DND-41 (cell line): ENCODE data around the gene PHF20.

Experiments used
- CTCF ChIP-seq: IDR thresholded peaks from 2 replicates; pipeline ENCODE4 v1.5.1; 2012; ENCODE audit warnings: borderline replicate concordance, low read length, moderate library complexity, mild to moderate bottlenecking; ENCODE audit not compliant: poor library complexity, severe bottlenecking; ENCODE audit errors: extremely low read depth
- EZH2 ChIP-seq: IDR thresholded peaks from 3 replicates; pipeline ENCODE4 v1.6.1; 2012; ENCODE audit warnings: borderline replicate concordance, low read depth, mild to moderate bottlenecking, moderate library complexity, low read length, inconsistent platforms; ENCODE audit not compliant: severe bottlenecking

- no peak for TF ChIP-seq CTCF
- TF ChIP-seq EZH2, result no peak
Measured at GRCh38 chr20:35920523-35920922, 148.7 kb downstream of the PHF20 start.
